ENCODE results near the gene VSIG2.

The VSIG2 gene

DNA sequence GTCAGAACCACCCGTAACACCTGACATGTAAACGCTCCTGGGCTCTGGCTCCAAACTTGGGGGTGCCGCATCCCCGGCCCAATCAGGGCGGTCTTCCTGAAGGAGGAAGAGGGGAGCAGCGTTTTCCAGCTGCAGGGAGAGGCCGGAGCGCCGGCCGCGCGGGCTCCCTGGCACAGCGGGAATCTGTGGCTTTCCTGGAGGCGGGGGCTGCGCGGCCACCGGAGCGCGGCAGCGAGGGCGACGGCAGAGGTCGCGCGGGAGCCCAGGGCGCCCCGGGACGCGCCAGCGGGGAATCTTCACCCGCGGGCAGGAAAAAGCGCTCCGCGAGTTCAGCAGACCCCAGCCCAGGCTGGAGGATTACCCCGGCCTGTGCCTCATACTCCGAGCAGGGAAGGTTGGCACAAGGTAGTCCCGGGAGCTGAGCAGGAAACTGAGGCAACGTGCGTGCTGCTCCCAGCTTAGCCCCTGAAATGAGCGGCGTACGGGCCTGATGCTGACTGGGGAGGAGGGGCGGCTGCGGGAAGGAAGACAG lies 10.6 kb upstream of the VSIG2 start:
- no peak for DNase-seq

DNA sequence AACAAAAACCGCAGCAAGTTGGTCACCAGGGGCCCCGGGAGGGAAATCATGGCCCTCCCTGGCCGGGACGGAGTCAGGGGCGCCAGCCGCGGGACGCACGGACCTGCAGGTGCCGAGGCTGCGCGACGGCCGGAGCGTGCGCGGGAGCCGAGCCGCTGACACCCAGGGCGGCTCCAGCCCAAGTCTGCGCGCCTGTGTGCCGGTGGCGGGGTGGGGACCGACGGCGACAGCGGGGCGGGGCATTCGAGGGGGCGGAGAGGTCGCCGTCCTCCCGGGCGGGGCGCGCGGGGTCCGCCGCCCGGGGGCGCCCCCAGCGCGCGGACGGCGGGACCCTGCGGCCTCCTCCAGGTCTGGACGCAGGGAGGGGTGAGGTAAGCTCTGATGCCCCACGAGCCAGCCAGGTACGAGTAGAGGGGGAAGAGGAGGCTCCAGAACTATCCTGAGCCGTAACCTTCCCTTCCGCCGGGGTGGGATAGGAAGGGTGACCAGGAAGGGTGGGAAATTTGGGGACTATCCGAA lies 10.1 kb upstream of the VSIG2 start, which contains the start of gene ESAM:
Gene ESAM, minus strand, starts transcription at position 186 of the 519 bp plus-strand sequence. Its CDS starts 136 bp downstream, at position 50.
- DNase-seq, result peak; percentile 79

DNA sequence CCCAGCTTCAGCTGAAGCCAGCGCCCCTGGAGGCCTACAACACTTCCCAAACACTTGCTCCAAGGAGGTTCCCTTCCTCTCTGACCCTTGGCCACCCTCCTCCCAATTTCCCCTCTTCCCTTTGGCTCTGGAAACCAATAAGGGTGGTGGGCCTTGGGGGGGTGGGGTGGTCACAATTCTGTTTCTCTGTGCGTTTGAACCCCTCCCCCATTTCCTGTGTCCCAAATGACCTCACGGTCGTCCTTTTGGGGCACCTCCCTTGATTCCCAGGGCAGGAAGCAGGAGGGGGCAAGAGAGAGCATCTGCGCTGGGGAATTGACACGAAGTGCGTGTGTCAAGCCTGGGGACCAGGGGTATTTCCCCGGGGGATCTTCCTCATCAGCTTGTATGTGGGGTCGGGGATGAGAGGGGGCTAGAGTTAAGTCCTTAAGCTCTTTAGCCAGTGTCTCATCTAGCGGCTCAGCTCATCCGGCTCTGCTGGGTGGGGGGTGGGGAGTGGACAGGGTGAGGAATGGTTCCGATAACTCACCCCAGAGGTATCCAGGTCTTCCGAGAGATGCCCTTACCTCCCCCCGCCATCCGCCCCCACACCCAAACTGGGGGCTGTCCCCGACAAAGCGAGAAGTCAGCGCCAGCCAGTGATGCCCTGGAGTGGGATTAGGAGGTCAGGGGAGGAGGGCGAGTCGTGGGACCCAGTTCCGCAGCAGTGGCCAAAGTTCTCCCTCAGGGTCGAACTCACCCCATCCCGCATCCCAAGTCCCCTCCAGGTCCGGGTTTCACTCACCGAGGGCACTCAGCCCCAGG lies 9.4 kb upstream of the VSIG2 start:
- no peak for DNase-seq

DNA sequence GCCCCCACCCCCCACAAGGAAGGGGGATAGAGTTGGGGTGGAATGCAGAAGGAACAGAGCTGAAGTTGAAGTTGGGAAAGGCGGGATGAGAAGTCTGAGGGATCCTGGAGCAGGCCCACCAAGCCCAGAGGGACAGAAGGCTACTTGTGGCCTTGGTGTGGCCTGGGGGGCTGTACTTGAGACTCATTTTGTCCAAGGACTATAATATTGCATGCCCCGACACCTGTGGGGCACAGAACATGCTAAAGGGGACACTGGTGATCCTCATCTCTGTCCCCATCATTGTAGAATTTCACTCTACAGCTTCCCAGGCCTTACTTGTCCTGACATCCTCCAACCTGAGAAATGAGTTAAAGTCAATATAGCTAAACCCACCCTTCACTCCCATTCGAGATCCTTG lies 8.8 kb upstream of the VSIG2 start:
- DNase-seq, result no peak

DNA sequence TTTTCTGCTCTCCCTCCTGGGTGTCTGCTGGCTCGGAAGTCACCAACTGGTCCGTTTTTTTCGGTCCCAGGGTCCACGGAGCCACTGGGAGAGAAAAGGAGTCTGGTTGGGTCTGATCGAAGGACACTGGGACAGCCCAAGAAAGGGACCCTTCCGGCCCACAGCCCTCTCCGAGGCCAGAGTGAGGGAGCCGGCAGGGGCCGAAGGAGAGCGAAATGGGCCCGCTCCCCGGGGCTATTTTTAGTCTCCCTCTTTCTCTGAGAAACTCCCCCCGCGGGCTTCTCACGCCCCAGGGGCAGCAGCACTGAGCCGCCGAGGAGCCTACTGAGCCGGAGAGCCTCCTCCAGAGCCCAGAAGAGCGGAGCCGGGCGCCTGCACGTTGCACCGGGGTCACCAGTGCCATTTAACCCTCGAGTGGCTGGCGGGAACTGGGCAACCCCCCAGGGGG lies 8.2 kb upstream of the VSIG2 start:
- no peak for DNase-seq

DNA sequence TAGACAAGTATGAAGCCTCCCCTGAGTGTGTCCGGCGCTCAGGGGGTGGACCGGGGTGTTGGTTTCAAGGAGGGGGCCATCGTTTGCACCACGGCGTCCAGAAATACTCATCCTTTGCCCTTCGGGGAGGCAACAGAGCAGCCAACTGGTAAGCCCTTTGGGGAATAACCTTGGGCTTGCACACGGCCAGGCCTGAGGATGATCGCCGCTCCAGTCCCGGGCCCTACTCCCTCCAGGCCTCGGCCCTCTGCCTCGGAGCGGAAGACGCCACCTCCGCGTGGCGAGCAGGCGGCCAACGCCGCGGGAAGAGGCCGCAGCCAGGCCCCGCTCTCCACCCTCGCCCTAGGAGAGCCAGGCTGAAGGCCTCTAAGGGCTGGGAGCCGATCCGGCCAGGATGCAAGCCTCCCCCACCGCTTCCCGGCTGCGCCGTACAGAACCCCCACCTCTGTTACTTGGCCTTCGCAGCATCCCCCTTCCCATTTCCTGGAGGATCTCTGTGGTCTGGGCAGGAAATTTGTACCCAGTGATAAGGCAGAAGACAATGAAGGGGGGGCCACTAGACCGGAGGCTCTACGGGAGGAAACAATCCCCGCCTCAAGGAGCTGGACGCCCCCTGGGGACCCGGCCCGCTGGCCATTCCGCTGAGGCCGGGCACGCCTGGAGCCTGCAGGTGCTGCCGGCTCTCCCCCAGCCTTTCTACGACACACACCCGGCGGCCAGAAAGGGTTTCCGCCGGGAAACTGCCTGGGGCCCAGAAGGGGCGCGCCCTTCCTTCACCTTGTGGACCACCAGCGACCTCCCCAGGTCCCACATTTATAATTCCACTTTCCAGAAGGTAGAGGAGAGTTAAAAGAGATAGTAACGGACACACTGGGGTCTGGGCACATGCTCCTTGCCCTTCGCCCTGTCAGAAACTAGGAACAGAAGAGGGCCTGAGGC lies 7.5 kb upstream of the VSIG2 start:
- DNase-seq, result no peak

DNA sequence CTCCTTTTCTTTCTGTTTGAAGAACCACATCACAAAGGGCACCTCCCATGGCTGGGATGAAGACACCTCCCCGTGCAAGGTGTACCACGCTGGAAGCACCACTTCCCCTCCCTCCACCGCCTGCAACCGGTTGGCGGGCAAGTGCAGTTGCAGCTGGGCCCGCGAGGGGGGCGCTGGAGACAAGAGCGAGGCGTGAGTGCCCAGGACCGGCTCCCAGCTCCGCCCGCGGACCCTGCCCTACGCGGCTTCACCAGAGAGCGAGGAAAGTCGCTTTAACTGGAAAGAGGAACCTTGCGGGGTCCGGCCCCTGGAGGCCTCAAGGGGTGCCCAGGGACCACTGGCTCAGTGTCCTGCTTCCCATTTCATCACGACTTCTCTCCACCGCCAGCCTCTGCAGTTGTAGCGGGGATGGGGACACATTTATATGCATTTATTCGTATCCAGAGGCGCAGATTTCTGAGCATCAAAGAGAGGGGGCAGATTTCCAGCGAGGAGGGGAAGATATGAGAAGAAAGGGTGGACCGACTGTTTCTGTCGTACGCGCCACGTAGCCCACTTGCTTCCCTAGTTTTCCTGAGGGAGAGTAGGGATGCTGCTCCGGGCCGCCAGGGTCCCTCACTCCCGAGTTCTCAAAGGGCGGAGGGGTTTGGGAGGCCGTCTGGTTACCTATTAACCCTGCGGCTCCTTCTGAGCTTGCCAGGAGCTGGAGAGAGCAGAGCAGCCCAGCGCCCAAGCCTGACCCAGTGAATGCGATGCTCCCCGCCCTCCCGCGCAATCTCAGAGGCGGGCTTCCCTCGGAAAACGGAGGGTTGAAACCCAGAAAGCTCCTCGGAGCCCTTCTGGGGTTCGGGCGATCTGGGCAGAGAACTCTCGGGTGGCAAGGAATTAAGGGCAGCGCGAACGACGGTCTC lies 6.6 kb upstream of the VSIG2 start:
- DNase-seq, result peak; percentile 82

DNA sequence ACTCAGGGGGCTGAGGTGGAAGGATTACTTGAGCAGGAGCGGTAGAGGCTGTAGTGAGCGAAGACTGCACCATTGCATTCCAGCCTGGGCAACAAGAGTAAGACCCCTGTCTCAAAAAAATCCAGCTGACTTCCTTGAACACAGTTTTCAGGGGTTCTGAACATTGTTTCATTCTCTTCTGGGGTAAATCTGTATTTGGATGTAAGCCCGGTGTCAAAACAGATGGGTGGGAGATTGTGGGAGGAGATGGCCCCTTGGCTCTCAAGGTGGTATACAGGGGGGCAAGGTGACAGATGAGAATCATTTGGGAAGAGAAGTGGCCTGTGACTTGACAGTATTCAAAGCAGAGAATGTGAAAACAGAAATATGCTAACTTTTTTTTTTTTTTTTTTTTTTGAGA lies 5.3 kb upstream of the VSIG2 start:
- no peak for DNase-seq

DNA sequence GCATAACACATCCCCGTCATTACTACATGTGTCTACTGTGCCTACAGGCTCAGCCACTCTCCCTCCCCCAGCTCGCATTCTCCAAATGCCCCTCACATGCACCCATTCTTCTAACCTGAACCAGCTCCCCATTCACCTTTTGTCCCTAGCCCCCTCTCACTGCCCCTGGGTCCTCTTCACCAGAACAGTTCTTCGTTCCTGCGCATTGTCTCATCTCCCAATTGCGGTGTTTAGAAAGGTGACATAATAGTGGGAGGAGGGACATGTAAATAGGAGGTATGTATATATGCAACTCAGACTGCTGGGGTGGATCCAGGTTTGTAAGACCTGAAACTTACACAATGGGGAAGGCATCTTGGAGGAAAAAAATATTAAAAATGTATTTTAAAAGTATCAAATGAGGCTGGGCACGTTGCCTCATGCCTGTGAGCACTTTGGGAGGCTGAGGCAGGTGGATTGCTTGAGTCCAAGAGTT lies 4.7 kb upstream of the VSIG2 start:
- no peak for DNase-seq

DNA sequence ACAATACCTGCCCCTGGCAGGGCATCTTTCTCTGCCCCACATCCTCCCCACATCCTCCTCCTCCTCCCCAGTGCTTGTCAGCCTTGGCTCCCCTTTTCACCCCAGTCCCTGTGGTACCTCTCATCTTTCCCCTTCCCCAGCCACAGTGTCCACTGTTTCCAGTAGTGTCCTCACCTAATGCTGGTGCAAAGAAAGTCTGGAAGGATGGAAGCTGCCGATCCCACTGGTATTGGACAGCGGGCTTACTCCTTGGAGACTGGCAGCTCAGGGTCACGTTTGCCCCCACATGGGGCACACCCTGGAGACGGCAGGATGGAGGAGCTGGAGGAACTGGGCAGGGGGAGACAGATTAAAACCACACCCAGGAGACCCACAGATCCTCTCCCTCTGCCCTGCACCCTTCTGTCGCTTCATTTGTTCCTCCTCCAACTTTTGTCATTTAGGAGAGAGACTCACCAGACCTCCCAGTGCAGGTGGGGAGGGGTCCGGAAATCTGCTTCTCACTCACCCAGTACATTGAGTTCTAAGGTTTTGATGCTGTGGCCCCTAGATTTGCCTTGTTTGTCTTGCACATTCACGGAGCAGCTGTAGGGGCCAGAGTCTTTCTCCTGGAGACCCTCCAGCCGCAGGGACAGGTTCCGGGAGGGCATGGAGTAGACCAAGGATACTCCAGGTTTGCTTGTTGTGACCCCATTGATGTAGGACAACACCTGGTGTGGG lies 4.1 kb upstream of the VSIG2 start:
- no peak for DNase-seq

DNA sequence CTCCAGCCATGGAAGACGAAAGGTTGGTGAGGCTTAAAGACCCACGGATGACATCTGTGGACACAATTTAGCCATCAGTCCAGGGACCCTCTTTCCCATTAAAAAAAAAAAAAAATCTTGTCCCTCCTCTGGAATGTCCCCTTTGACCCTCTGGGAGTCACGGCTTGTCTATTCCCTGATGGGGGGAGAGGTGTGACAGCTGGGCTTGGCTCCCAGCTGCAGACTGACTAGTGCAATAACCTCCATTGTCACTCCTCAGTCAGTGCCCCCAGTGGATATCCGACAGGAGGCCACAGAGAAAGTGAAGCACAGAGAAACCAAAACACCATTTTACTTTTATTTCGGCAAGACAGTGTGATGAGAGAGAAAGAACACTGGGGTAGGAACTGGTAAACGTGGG lies 2.7 kb upstream of the VSIG2 start:
- DNase-seq, result no peak

DNA sequence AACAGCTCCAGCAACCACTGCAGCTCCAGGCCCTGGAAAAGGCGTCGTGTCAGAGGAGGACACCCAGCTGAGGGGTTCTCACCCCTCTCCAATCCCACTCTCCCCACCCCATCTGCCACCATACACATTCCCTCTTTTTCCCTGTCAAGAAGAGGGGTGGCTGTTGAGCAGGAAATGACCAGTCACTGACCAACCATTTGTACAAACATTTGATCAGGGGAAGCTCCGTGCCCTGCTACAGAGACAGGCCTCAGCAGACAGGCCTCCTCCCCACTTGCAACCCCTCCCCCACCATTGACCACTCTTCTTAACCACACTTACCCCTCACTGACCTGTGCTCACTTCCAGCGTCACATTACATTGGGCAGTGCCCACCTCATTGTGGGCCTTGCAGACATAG lies 2.3 kb upstream of the VSIG2 start:
- DNase-seq, result no peak

DNA sequence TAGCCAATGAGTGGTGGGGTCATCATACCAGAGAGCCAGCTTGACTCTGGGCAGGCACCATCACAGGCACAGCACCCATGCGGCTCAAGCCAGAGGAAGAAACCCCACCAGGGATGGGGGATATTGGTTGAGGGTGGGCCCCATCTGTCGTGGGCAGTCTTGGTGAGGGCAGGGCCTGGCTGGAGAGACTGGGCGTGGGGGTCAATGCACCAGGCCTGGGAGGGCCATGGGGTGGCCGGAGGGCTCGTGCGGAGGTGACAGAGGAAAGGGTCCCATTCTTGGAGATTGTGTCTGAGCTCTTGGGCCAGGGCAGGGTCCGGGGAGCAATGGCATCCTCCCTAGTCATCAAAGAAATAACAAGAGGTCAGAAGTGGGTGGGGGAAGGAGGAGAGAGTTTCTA lies 1.6 kb upstream of the VSIG2 start:
- no peak for DNase-seq

DNA sequence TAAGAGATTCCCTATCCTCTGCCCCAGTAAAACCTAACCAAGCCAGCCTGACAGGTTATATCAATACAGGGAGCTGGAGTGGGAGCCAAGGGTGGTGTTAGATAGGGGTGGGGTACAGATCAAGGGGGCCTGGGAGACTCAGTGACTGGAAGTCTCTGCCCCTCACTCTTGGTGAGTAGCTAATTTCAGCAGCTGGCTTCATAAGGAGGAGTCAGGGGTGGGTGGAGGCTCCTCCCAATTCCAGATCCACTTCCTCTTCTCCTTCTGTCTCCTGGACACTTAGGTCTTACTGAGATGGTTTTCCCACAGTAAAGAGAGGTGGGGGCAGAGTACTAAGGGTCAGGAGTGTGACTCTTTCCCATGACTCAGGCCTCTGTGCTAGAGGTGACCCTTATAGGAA lies 1.1 kb upstream of the VSIG2 start:
- DNase-seq, result no peak

DNA sequence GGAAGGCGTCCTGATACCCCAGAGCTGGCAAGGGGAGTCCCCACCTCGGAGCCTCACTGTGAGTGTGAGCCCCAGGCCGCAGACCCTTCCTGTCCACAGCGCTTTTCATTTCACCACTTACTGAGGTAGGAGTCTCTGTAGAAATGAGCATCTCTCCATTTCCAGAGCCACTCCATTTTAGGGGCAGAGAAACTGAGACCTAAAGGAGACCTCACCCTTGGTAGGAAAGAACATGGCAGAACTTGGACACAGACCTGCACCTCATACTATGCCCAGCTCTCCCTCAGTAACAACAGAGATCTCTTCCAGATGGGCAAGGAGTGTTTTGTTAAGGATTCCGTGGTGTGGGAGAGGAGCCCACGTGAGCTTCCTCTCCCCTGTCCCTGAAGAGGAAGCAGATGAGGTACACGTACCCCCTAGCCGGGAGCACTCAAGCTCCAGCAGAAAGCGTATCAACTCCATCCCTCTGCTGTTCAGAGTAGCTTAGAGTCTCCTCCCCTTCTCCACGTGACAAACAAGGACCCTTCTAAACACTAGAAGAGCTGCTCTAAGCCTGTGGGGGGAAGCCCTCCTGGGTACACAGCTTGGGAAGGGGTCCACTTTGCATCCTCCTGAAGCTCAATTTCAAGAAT lies 532 bp upstream of the VSIG2 start:
- DNase-seq, result no peak

DNA sequence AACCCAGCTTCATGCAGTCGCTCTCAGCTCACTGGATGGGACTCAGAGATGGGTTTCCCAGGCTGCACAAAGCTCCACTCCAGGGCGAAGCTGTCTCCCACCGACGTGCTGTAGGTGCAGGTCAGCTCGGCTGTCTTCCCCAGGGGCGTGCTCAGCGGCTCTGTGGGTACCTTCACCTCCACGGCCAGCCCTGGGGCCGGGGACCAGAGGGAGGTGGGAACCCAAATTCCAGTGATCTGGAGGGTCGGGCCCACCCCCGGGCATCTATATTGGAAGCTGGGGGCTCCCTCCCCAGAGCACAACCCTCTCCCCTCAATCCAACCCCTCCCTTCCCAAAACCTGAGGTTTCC lies 689 bp downstream of the VSIG2 start:
- DNase-seq, result no peak

DNA sequence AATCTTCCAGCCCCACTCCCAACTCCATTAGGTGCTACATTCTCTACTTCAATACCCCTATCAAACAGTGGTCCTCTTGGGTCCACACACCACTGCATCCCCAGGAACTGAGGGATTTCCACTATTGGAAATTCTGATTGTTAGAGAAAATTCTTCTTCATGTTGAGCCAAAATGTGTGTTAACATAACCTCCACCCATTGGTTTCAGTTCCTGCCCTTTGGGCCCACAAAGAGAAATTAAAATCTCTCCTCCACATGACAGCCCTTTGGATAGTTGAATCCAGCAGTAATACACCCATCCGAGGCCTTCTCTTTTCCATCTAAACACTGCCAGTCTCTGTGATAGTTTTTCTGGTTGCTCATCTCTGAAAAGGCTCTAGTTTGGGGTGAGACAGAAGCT lies 2.1 kb downstream of the VSIG2 start:
- no peak for DNase-seq

DNA sequence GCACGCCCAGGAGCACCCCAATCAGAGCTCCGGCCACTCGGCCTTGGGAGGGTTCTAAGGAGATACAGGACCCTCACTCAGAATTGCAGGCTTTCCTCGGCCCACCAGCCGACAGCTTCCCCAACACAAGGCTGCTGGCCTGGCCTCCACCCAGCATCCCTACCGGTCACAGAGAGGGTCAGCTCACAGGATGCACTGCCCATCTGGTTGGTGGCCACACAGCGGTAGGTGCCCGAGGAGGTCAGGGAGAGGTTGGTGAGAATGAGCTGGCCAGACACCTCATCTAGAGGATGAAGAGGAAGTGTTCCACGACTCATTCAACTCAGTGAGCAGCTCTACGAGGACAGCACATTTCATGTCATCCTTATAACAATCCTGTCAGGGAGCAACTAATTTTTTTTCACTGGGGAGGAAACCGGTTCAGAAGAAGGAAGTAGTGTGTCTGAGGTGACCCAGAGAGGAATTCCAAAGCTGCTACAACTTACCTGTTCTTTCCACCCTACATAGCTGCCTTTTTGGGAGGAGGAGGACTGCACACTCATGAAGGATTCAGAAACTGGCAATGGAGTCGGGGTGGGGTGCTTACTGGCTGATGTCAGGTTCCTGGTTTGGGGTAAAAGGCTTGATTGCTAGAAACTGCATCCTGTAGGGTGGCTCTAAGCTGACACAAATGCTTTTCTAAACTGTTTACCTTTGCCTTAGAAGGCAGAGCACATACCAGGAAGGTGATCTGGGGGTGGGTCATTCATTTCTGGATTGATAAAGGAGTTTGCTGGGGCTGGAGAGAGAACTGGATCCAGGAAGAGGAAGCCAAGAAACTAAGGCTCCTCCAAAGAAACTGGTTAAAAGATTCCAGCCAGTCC lies 3.3 kb downstream of the VSIG2 start:
- DNase-seq, result no peak

DNA sequence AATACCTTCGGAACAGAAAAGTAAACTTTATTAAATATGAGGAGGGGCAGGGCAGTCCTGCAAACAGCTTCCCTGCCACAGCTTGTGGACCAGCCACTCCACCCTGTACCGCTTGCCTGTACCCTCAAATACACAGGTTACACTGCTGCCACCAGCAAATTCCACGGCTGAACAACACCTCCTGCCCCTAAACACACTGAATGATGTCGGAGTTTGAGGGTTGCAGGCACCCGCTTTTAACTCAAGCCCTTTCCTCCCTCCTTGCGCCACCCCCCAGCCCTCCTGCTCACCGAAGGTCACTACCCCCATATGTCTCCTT lies 4.0 kb downstream of the VSIG2 start:
- DNase-seq, result no peak

DNA sequence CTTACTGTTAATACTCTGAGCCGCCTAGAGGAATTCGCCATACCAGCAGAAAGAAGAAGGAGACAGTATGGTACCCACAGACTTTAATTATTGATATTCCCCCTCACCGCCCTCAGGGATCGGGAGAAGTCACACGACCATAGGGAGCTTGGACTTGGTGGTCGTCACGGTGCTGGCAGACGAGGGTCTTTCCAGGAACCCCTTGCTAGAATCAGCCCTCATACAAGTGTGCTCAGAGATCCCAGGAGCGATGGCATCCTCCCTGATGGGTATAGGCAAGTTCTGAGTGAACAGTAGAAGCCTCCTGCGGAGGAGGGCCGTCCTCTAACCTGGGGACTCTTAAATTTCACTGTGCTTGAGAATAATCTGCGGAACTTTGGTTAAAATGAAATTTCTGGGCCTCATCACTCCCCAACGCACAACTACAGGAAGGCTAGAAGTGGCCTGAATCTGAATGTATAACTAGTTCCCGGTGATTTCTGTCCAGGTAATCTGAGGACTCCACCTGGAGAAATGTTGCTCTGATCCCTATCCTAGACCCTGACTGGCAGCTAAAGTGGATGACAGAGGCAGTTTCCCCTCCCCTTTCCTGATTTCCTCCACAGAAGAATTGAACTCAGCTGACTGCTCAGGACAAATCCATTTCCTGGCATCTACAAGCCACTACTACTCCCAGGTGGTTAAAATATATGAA lies 4.5 kb downstream of the VSIG2 start:
- DNase-seq, result no peak
